Stomach (tissue), 9 donors: ENCODE measurements around the gene SP100. TPM values are rescaled to one million over a fixed set of nuclear protein-coding genes. Genes with fewer than 3 reads are reported as not detected.
"Not testable (repeated sequence)": the region's sequence is repeated elsewhere in the genome, so short reads cannot be mapped to it uniquely, and the experiment has no call there.

Experiments
- DNase-seq, 2 donors: peaks; one replicate each; pipeline versions ENCODE4 v3.0.0 to v3.0.0-alpha.2; 2013 to 2019
- H3K27ac ChIP-seq, 5 donors: fragments of 200-600 bp in 4 of 5; sonication (generic) in 4 of 5; one replicate each; pipeline ENCODE4 v1.5.1; 2013 to 2019; ENCODE audit warnings: mild to moderate bottlenecking in 1 of 5, moderate library complexity in 1 of 5
- H3K27me3 ChIP-seq, 3 donors: fragments of 200-600 bp; sonication (generic); one replicate each; pipeline ENCODE4 v1.5.1; 2017 to 2019; ENCODE audit warnings: mixed run types in 1 of 3
- H3K36me3 ChIP-seq, 4 donors: fragments of 200-600 bp; sonication (generic); 1 replicate in 3 of 4; 2 replicates in 1 of 4; pipeline ENCODE4 v1.5.1; 2016 to 2019
- H3K4me1 ChIP-seq, 4 donors: fragments of 200-600 bp; sonication (generic); one replicate each; pipeline ENCODE4 v1.5.1; 2016 to 2019
- H3K4me3 ChIP-seq, 4 donors: fragments of 200-600 bp; sonication (generic) in 3 of 4; one replicate each; pipeline ENCODE4 v1.5.1; 2016 to 2019; ENCODE audit warnings: mild to moderate bottlenecking in 1 of 4
- H3K9me3 ChIP-seq, 4 donors: fragments of 200-600 bp; sonication (generic); one replicate each; pipeline ENCODE4 v1.5.1; 2016 to 2019
- CTCF ChIP-seq, 7 experiments: fragments of 450-650 bp in 4 of 7; fragments of 200-600 bp in 3 of 7; sonication (generic) in 3 of 7; IDR thresholded peaks; one replicate each; pipeline ENCODE4 v1.5.1; 2016 to 2019; ENCODE audit warnings: antibody characterized with exemption in 7 of 7, control low read depth in 2 of 7, mild to moderate bottlenecking in 1 of 7
- EP300 ChIP-seq: sonication (generic); formaldehyde crosslinking; IDR thresholded peaks from one replicate; pipeline ENCODE4 v1.6.1; 2017; ENCODE audit warnings: antibody characterized with exemption
- POLR2A ChIP-seq, 4 donors: fragments of 450-650 bp; IDR thresholded peaks; one replicate each; pipeline ENCODE4 v1.6.1; 2016; ENCODE audit warnings: antibody characterized with exemption in 4 of 4, control low read depth in 2 of 4, mild to moderate bottlenecking in 1 of 4, moderate library complexity in 1 of 4
- POLR2AphosphoS5 ChIP-seq, 3 donors: sonication (generic); formaldehyde crosslinking; IDR thresholded peaks; one replicate each; pipeline ENCODE4 v1.6.1; 2016; ENCODE audit warnings: antibody characterized with exemption in 3 of 3
- WGBS, 5 donors: extraction: QIAGEN DNeasy Blood & Tissue Kit in 3 of 5; methylation state at CpG; one replicate each; pipeline versions ENCODE4 v1.1.5 to v1.1.7; 2013 to 2018; 5-methylcytosine and 5-hydroxymethylcytosine counted together
- intact Hi-C: fragments of 100-400 bp; cut with DNase I; formaldehyde crosslinking; loops from one replicate; pipeline ENCODE4 v1.15.1; 2023; ENCODE audit warnings: low total_unique reads
- polyA plus RNA-seq, 3 donors: library from polyadenylated mRNA; stranded (reverse); fragments of 200-250 nt; gene quantifications; one replicate each; pipeline ENCODE4 v1.2.3, GENCODE V29; 2013
- total RNA-seq, 5 donors: library from RNA; depleted of rRNA; stranded (reverse); fragments of >200 nt; gene quantifications; one replicate each; pipeline versions ENCODE4 v1.1.0 to v1.2.3, GENCODE V29; 2014 to 2016
- donor health status: healthy with polysubstance abuse.
- donor health status: Bipolar disorder and iron deficiency.
- donor health status: healthy.

Gene SP100
- total and polyA plus RNA-seq, 8 donors: 11.0 to 168 (median 67.6) TPM

GRCh38 chr2:230429513-230429912 lies 13.5 kb downstream of the SP100 start:
- Histone ChIP-seq H3K27ac (no peak overlapping the region), H3K36me3 (peaks cover 0 to 32% (median 29%) of the 10 kb centered on the region in 4 donors), H3K9me3 (peaks cover 0 to 15% (median 4%) of the 10 kb centered on the region in 4 donors), H3K4me3 (no peak overlapping the region), H3K4me1 (peaks cover 0 to 50% (median 18%) of the 10 kb centered on the region in 4 donors), H3K27me3 (no peaks in the 10 kb centered on the region)
- DNase-seq: no peak
- intact Hi-C loops: no loop called here
- TF ChIP-seq EP300: no peak
- TF ChIP-seq CTCF (IDR thresholded peaks at IDR 0.05): no peak
- TF ChIP-seq POLR2AphosphoS5 (IDR thresholded peaks at IDR 0.05): no peak
- TF ChIP-seq POLR2A (IDR thresholded peaks at IDR 0.05): no peak

- Histone ChIP-seq H3K27me3 (no peaks in the 10 kb centered on the region), H3K9me3 (peaks cover 0 to 23% (median 8%) of the 10 kb centered on the region in 4 donors), H3K36me3 (peaks cover 0 to 41% (median 33%) of the 10 kb centered on the region in 4 donors), H3K27ac (no peak overlapping the region), H3K4me1 (peaks cover 0 to 46% (median 10%) of the 10 kb centered on the region in 4 donors), H3K4me3 (no peak overlapping the region)
- no peak for DNase-seq
- intact Hi-C loops: no loop called here
- TF ChIP-seq POLR2AphosphoS5 (IDR thresholded peaks at IDR 0.05): no peak
- no peak for TF ChIP-seq EP300
- TF ChIP-seq POLR2A (IDR thresholded peaks at IDR 0.05): no peak
- TF ChIP-seq CTCF (IDR thresholded peaks at IDR 0.05): no peak
- 57 to 87% (median 80%) methylated on average over 1 of the region's 1 CpG; no CpG with 5 or more reads in 1 of the 5 donors for WGBS, 5 donors
Observed at GRCh38 chr2:230430957-230431910, 15.2 kb downstream of the SP100 start.

GRCh38 chr2:230434677-230435324 lies 18.8 kb downstream of the SP100 start:
- no peak for TF ChIP-seq EP300
- no peak for TF ChIP-seq CTCF (IDR thresholded peaks at IDR 0.05)
- no peak for TF ChIP-seq POLR2AphosphoS5 (IDR thresholded peaks at IDR 0.05)
- no peak for TF ChIP-seq POLR2A (IDR thresholded peaks at IDR 0.05)
- 69 to 91% (median 77%) methylated on average over 4 of the region's 4 CpGs for WGBS, 5 donors
- Histone ChIP-seq H3K9me3 (peaks cover 0 to 13% (median 8%) of the 10 kb centered on the region in 4 donors), H3K36me3 (peaks cover 0 to 31% (median 22%) of the 10 kb centered on the region in 4 donors), H3K4me3 (no peak overlapping the region), H3K27me3 (no peaks in the 10 kb centered on the region), H3K27ac (no peak overlapping the region), H3K4me1 (peaks cover 0 to 48% (median 11%) of the 10 kb centered on the region in 4 donors)
- intact Hi-C loops: no loop called here
- no peak for DNase-seq

- peaks cover 0 to 13% (median 8%) of the 10 kb centered on the region in 4 donors for H3K9me3 ChIP-seq
- H3K27me3 ChIP-seq: no peaks in the 10 kb centered on the region
- no peak overlapping the region for H3K27ac ChIP-seq
- peaks cover 0 to 31% (median 17%) of the 10 kb centered on the region in 4 donors for H3K36me3 ChIP-seq
- intact Hi-C loops: no loop called here
- no peak for DNase-seq
- TF ChIP-seq POLR2A (IDR thresholded peaks at IDR 0.05) (no peak), EP300 (no peak), CTCF (IDR thresholded peaks at IDR 0.05) (no peak), POLR2AphosphoS5 (IDR thresholded peaks at IDR 0.05) (no peak)
- no peak overlapping the region for H3K4me3 ChIP-seq
- 80 to 91% (median 88%) methylated on average over 2 of the region's 2 CpGs for WGBS, 5 donors
- peaks cover 0 to 49% (median 10%) of the 10 kb centered on the region in 4 donors for H3K4me1 ChIP-seq
Observed at GRCh38 chr2:230435431-230435830, 19.4 kb downstream of the SP100 start.

- peaks cover 0 to 13% (median 8%) of the 10 kb centered on the region in 4 donors for H3K9me3 ChIP-seq
- intact Hi-C loops, H3K27ac ChIP-seq: not testable (repeated sequence)
Observed at GRCh38 chr2:230439121-230439520, 23.1 kb downstream of the SP100 start.

More at GRCh38 chr2:230439121-230439520, 23.1 kb downstream of the SP100 start:
- H3K27me3 ChIP-seq, H3K4me3 ChIP-seq, DNase-seq: not testable (repeated sequence)
- peaks cover 0 to 38% (median 27%) of the 10 kb centered on the region in 4 donors for H3K36me3 ChIP-seq
- peaks cover 0 to 54% (median 5%) of the 10 kb centered on the region in 4 donors for H3K4me1 ChIP-seq
